Hepatocyte (in vitro differentiated cells): ENCODE data around the gene BCLAF1. TPM values are rescaled to one million over a fixed set of nuclear protein-coding genes. Genes with fewer than 3 reads are reported as not detected.

Experiments used
- DNase-seq: peaks from one replicate; pipeline ENCODE4 v3.0.0-alpha.2; 2016; ENCODE audit warnings: low spot score
- H2AFZ ChIP-seq: fragments of 200-600 bp; sonication (generic); 2 replicates; pipeline ENCODE4 v1.6.0; 2016; ENCODE audit warnings: antibody characterized with exemption, mild to moderate bottlenecking
- H3K27ac ChIP-seq: fragments of 200-600 bp; sonication (generic); 2 replicates; pipeline ENCODE4 v1.5.1; 2016; ENCODE audit warnings: mild to moderate bottlenecking
- H3K27me3 ChIP-seq: fragments of 200-600 bp; sonication (generic); 2 replicates; pipeline ENCODE4 v1.6.1; 2016
- H3K36me3 ChIP-seq: fragments of 200-600 bp; sonication (generic); replicated peaks from 2 replicates; pipeline ENCODE4 v1.5.1; 2016; ENCODE audit warnings: low read depth; ENCODE audit not compliant: insufficient read depth
- H3K4me1 ChIP-seq: fragments of 200-600 bp; sonication (generic); 2 replicates; pipeline ENCODE4 v1.5.1; 2016; ENCODE audit warnings: mild to moderate bottlenecking, moderate library complexity; ENCODE audit not compliant: insufficient read depth
- H3K4me2 ChIP-seq: fragments of 200-600 bp; sonication (generic); 2 replicates; pipeline ENCODE4 v1.6.0; 2016
- H3K4me3 ChIP-seq: fragments of 200-600 bp; sonication (generic); 2 replicates; pipeline ENCODE4 v1.5.1; 2016; ENCODE audit warnings: mild to moderate bottlenecking
- H3K79me2 ChIP-seq: fragments of 200-600 bp; sonication (generic); 2 replicates; pipeline ENCODE4 v1.6.0; 2017; ENCODE audit warnings: mild to moderate bottlenecking
- H3K9me2 ChIP-seq: fragments of 200-600 bp; sonication (generic); replicated peaks from 2 replicates; pipeline ENCODE4 v1.6.0; 2017; ENCODE audit warnings: mild to moderate bottlenecking; ENCODE audit not compliant: insufficient read depth
- H3K9me3 ChIP-seq: fragments of 200-600 bp; sonication (generic); 2 replicates; pipeline ENCODE4 v1.5.1; 2016; ENCODE audit warnings: low read depth, mild to moderate bottlenecking
- H4K20me1 ChIP-seq: fragments of 200-600 bp; sonication (generic); 2 replicates; pipeline ENCODE4 v1.6.0; 2016; ENCODE audit warnings: mild to moderate bottlenecking; ENCODE audit not compliant: insufficient read depth, poor library complexity, severe bottlenecking
- EZH2 ChIP-seq: fragments of 200-600 bp; sonication (generic); IDR thresholded peaks from 2 replicates; pipeline ENCODE4 v1.6.1; 2016; ENCODE audit warnings: antibody characterized with exemption, mild to moderate bottlenecking, borderline replicate concordance
- EZH2phosphoT487 ChIP-seq: fragments of 200-600 bp; sonication (generic); IDR thresholded peaks from one replicate; pipeline ENCODE4 v1.6.1; 2018; ENCODE audit warnings: antibody characterized with exemption, mild to moderate bottlenecking, low read depth, moderate library complexity; ENCODE audit not compliant: unreplicated experiment, severe bottlenecking
- WGBS: methylation state at CpG from one replicate; pipeline ENCODE4 v1.1.6; 2016; ENCODE audit warnings: low lambda C conversion rate; ENCODE audit errors: missing lambda C conversion rate; 5-methylcytosine and 5-hydroxymethylcytosine counted together
- polyA plus RNA-seq: library from polyadenylated mRNA; unstranded; fragments of >200 nt; fragmentation: Nextera tagmentation; extraction: Ambion mirVana; gene quantifications from 2 replicates; pipeline ENCODE4 v1.2.1, GENCODE V29; 2016
- small RNA-seq: library from RNA; depleted of rRNA; stranded (forward); fragments of <200 nt; gene quantifications from one replicate; pipeline ENCODE3, GENCODE V24; 2014
- total RNA-seq: library from RNA; depleted of rRNA; stranded (reverse); fragments of >200 nt; gene quantifications from 2 replicates; pipeline ENCODE4 v1.2.3, GENCODE V29; 2014
- TF ChIP-seq, protein P1 (sequence below): fragments of 200-600 bp; sonication (generic); IDR thresholded peaks from 2 replicates; pipeline ENCODE4 v1.5.1; 2016; ENCODE audit warnings: antibody characterized with exemption, mild to moderate bottlenecking; ENCODE audit not compliant: poor library complexity

Gene BCLAF1
- total and polyA plus RNA-seq, 2 experiments from 2014 or later: 58.2 to 154 TPM

DNA sequence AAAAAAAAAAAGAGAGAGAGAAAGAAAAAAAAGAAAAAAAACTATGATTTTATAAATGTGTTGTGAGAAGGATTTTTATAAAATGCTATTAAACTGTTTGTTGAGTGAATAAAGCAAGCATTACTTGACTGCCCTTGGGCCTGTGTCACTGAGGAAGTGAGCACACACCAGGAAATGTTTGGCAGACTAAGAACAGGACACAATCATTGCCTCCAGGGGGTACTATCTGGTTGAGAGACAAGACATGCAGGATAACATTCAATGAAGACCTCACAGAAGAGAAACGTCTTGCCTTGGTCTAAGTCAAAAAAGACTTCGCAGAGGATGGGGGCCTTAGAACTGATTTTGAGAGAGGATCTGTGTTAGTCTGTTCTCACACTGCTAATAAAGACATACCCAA is 80.2 kb downstream of the BCLAF1 start:
- Histone ChIP-seq H3K79me2 (no peaks in the 10 kb centered on the region), H3K4me3 (no peak overlapping the region), H4K20me1 (no peaks in the 10 kb centered on the region), H3K27me3 (no peaks in the 10 kb centered on the region), H3K4me2 (no peak overlapping the region), H3K9me3 (no peaks in the 10 kb centered on the region), H3K27ac (no peak overlapping the region), H3K4me1 (no peaks in the 10 kb centered on the region), H3K9me2 (no peaks in the 10 kb centered on the region), H2AFZ (no peak overlapping the region), H3K36me3 (no peaks in the 10 kb centered on the region)
- no peak for DNase-seq
- TF ChIP-seq, protein P1, sequence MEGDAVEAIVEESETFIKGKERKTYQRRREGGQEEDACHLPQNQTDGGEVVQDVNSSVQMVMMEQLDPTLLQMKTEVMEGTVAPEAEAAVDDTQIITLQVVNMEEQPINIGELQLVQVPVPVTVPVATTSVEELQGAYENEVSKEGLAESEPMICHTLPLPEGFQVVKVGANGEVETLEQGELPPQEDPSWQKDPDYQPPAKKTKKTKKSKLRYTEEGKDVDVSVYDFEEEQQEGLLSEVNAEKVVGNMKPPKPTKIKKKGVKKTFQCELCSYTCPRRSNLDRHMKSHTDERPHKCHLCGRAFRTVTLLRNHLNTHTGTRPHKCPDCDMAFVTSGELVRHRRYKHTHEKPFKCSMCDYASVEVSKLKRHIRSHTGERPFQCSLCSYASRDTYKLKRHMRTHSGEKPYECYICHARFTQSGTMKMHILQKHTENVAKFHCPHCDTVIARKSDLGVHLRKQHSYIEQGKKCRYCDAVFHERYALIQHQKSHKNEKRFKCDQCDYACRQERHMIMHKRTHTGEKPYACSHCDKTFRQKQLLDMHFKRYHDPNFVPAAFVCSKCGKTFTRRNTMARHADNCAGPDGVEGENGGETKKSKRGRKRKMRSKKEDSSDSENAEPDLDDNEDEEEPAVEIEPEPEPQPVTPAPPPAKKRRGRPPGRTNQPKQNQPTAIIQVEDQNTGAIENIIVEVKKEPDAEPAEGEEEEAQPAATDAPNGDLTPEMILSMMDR: no peak
- no peak for TF ChIP-seq EZH2phosphoT487
- no peak for TF ChIP-seq EZH2
- WGBS: 92% methylated on average over 2 of the region's 2 CpGs

DNA sequence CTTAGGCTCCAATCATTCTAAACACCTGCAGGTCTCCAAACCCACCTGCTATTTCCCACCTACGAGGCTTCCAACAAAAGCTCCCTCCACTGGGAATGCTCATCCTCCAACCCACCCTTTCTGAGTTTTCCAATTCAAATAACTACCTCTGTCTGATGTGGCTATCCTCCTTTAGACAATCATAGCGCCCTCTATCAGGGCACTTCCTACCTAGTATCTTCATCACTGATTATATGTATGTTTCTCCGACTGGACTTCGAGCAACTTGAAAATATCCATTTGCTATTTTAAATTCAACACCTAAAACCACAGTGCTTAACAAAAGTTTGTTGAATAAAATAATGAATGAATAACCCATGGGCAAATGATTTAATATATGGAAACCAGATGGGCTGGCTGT is 80.9 kb downstream of the BCLAF1 start:
- H3K27ac ChIP-seq: no peak overlapping the region
- H3K79me2 ChIP-seq: no peaks in the 10 kb centered on the region
- TF ChIP-seq EZH2phosphoT487 (no peak), EZH2 (no peak)
- TF ChIP-seq, protein P1: no peak
- H3K9me2 ChIP-seq: no peaks in the 10 kb centered on the region
- H3K4me1 ChIP-seq: no peaks in the 10 kb centered on the region
- H3K9me3 ChIP-seq: no peaks in the 10 kb centered on the region
- DNase-seq: no peak
- no peaks in the 10 kb centered on the region for H3K27me3 ChIP-seq
- WGBS: 94% methylated on average over 4 of the region's 4 CpGs
- no peak overlapping the region for H2AFZ ChIP-seq
- no peaks in the 10 kb centered on the region for H4K20me1 ChIP-seq
- H3K36me3 ChIP-seq: no peaks in the 10 kb centered on the region
- H3K4me3 ChIP-seq: no peak overlapping the region
- H3K4me2 ChIP-seq: no peak overlapping the region

Small RNA genes lying within 50 kb of the gene (small RNA-seq; reads per million reads assigned to genes)
- gene AL023284.1: not detected

Other genes with a start within 250 kb of the BCLAF1 start
- gene MTFR2, start 39.5 kb downstream of the BCLAF1 start, total RNA-seq: 0.43 and 2.9 TPM in 2 replicates
- gene MTFR2, start 39.5 kb downstream of the BCLAF1 start, polyA plus RNA-seq: 0.69 and 1.9 TPM in 2 replicates